Mucosa of rectum (tissue), 2 donors: ENCODE measurements around the gene CACNA1G.

Experiments
- H3K27ac ChIP-seq, 2 donors: one replicate each; pipeline ENCODE4 v1.7.0; 2013; ENCODE audit warnings: inconsistent platforms in 2 of 2, low read depth in 2 of 2, low read length in 2 of 2
- H3K27me3 ChIP-seq, 2 donors: one replicate each; pipeline ENCODE4 v1.7.0; 2013; ENCODE audit warnings: low read length in 2 of 2; ENCODE audit not compliant: control insufficient read depth in 2 of 2, insufficient read depth in 2 of 2
- H3K36me3 ChIP-seq, 2 donors: one replicate each; pipeline ENCODE4 v1.7.0; 2013; ENCODE audit warnings: low read length in 2 of 2; ENCODE audit not compliant: control insufficient read depth in 2 of 2, insufficient read depth in 2 of 2
- H3K4me1 ChIP-seq, 2 donors: one replicate each; pipeline ENCODE4 v1.7.0; 2013; ENCODE audit warnings: low read length in 2 of 2, mild to moderate bottlenecking in 1 of 2; ENCODE audit not compliant: control insufficient read depth in 2 of 2, insufficient read depth in 2 of 2
- H3K4me3 ChIP-seq, 2 donors: one replicate each; pipeline ENCODE4 v1.7.0; 2013; ENCODE audit warnings: low read length in 2 of 2
- H3K9ac ChIP-seq, 2 donors: one replicate each; pipeline ENCODE4 v1.7.0; 2013; ENCODE audit warnings: low read length in 2 of 2, low read depth in 1 of 2, mild to moderate bottlenecking in 1 of 2
- H3K9me3 ChIP-seq, 2 donors: one replicate each; pipeline ENCODE4 v1.7.0; 2013; ENCODE audit warnings: low read length in 2 of 2; ENCODE audit not compliant: control insufficient read depth in 2 of 2
- donor health status: healthy.
- donor health status: Normal muscosa, but diverticular disease.

The CACNA1G gene

DNA sequence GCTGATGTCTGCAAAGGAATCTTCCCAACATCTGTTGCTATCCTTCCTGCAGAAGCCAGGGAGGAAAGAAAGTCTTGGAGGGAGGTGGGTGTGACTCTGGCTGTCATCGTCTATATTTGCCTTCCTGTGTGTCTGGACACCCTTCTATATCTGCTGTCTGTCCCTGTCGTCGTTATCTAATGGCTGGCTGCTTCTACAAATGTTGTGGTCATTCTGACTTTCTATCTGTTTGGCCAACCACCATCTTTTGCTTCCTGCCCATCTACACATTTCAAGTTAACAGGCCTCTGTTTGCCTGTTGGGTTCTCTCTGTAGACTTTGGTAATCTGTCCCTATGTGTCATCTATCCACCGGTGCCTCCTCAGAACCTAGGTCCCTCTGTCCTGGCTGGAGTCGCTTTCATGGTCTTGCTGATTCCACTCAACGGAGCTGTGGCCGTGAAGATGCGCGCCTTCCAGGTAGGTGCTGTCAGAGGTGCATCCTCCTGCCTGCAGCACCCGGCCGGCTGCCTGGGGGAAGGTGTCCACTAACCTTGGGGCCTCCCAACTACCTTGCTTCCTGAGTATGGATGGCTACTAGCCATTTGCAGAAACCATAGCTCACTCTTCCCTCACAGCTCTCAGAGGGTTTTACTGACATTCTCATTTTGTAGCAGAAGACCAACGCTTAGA is 104.4 kb downstream of the CACNA1G start:
- Histone ChIP-seq H3K9me3 (no peaks in the 10 kb centered on the region), H3K4me1 (peaks cover 25 to 29% of the 10 kb centered on the region in 2 donors)

GRCh38 chr17:50665838-50666237 is 105.3 kb downstream of the CACNA1G start:
- Histone ChIP-seq H3K9ac (no peak overlapping the region), H3K27ac (no peak overlapping the region), H3K27me3 (no peaks in the 10 kb centered on the region), H3K4me3 (no peak overlapping the region), H3K4me1 (peaks cover 15 to 20% of the 10 kb centered on the region in 2 donors), H3K9me3 (no peaks in the 10 kb centered on the region), H3K36me3 (peaks cover 7 to 9% of the 10 kb centered on the region in 2 donors)

More for the DNA sequence above, 104.4 kb downstream of the CACNA1G start:
- no peak overlapping the region for H3K9ac ChIP-seq
- H3K27ac ChIP-seq = no peak overlapping the region
- no peaks in the 10 kb centered on the region for H3K27me3 ChIP-seq
- H3K4me3 ChIP-seq = no peak overlapping the region
- peaks cover 5 to 9% of the 10 kb centered on the region in 2 donors for H3K36me3 ChIP-seq

DNA sequence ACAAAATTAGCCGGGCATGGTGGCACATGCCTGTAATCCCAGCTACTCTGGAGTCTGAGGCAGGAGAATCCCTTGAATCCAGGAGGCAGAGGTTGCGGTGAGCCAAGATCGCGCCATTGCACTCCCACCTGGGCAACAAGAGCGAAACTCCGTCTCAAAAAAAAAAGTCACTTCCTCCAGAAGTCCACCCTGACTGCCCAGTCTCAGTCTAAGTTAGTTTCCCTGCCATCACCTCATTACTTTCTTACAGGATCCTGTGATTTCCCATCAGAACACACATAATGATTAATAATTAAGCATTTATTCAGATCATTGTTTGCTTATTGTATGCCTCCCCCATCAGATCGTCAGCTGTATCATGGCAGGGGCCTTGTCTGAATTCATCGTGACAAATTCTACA is 105.8 kb downstream of the CACNA1G start:
- Histone ChIP-seq H3K9me3 (no peaks in the 10 kb centered on the region), H3K27ac (no peak overlapping the region), H3K4me3 (no peak overlapping the region), H3K27me3 (no peaks in the 10 kb centered on the region), H3K4me1 (peaks cover 11 to 15% of the 10 kb centered on the region in 2 donors), H3K36me3 (peaks cover 4 to 9% of the 10 kb centered on the region in 2 donors), H3K9ac (no peak overlapping the region)

DNA sequence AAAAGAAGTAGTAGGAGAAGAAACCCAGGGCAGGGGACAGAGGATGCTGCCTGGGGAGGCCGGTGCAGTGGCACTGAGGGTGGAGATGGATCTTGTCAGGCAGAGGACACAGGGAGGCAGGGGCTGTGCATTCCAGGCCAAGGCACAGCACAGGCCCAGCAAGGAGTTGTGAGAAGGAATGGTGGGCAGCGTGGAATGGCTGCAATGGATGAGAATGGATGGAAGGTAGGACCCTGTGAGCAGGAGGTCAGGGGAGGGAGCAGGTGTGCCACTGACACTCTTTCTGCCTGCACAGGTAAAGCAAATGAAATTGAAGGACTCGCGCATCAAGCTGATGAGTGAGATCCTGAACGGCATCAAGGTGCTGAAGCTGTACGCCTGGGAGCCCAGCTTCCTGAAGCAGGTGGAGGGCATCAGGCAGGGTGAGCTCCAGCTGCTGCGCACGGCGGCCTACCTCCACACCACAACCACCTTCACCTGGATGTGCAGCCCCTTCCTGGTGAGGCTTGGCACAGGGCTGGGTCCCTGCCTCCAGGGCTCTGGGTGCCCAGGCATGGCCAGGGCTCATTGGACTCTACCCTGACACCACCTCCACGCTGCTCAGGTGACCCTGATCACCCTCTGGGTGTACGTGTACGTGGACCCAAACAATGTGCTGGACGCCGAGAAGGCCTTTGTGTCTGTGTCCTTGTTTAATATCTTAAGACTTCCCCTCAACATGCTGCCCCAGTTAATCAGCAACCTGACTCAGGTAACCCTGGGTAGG is 106.9 kb downstream of the CACNA1G start:
- no peak overlapping the region for H3K9ac ChIP-seq
- no peaks in the 10 kb centered on the region for H3K9me3 ChIP-seq
- peaks cover 8 to 9% of the 10 kb centered on the region in 2 donors for H3K36me3 ChIP-seq
- H3K27me3 ChIP-seq = no peaks in the 10 kb centered on the region
- H3K4me3 ChIP-seq = no peak overlapping the region
- no peak overlapping the region for H3K27ac ChIP-seq
- H3K4me1 ChIP-seq = peaks cover 0 to 4% of the 10 kb centered on the region in 2 donors

- Histone ChIP-seq H3K27me3 (no peaks in the 10 kb centered on the region), H3K9ac (no peak overlapping the region), H3K4me1 (peaks cover 0 to 2% of the 10 kb centered on the region in 2 donors), H3K36me3 (peaks cover 8 to 9% of the 10 kb centered on the region in 2 donors), H3K9me3 (no peaks in the 10 kb centered on the region), H3K27ac (no peak overlapping the region), H3K4me3 (no peak overlapping the region)
Measured at GRCh38 chr17:50668025-50668837, 107.7 kb downstream of the CACNA1G start.

- H3K27ac ChIP-seq = no peak overlapping the region
- H3K4me3 ChIP-seq = no peak overlapping the region
- no peaks in the 10 kb centered on the region for H3K27me3 ChIP-seq
- peaks cover 0 to 6% of the 10 kb centered on the region in 2 donors for H3K4me1 ChIP-seq
- H3K9ac ChIP-seq = no peak overlapping the region
- no peaks in the 10 kb centered on the region for H3K9me3 ChIP-seq
- H3K36me3 ChIP-seq = peaks cover 8 to 12% of the 10 kb centered on the region in 2 donors
Measured at GRCh38 chr17:50668838-50669581, 108.5 kb downstream of the CACNA1G start.

DNA sequence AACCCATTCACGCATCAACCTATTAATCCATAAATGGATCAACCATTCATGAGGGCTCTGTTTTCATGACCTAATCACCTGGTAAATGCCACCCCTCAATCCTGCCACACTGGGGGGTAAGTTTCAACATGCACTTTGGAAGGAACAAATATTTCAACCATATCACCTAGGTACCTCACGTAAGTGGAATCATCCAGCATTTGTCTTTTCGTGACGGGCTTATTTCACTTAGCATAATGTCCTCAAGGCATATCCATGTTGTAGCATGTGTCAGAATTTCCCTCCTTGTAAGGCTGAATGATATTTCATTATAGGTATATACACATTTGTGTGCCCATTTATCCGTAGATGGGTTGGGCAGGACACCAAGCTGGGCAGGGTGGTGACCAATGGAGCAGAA is 111.6 kb downstream of the CACNA1G start:
- no peak overlapping the region for H3K4me3 ChIP-seq
- H3K9ac ChIP-seq = no peak overlapping the region
- H3K27me3 ChIP-seq = no peaks in the 10 kb centered on the region
- H3K36me3 ChIP-seq = peaks cover 11 to 15% of the 10 kb centered on the region in 2 donors
- H3K4me1 ChIP-seq = peaks cover 18 to 26% of the 10 kb centered on the region in 2 donors
- no peaks in the 10 kb centered on the region for H3K9me3 ChIP-seq
- H3K27ac ChIP-seq = no peak overlapping the region

DNA sequence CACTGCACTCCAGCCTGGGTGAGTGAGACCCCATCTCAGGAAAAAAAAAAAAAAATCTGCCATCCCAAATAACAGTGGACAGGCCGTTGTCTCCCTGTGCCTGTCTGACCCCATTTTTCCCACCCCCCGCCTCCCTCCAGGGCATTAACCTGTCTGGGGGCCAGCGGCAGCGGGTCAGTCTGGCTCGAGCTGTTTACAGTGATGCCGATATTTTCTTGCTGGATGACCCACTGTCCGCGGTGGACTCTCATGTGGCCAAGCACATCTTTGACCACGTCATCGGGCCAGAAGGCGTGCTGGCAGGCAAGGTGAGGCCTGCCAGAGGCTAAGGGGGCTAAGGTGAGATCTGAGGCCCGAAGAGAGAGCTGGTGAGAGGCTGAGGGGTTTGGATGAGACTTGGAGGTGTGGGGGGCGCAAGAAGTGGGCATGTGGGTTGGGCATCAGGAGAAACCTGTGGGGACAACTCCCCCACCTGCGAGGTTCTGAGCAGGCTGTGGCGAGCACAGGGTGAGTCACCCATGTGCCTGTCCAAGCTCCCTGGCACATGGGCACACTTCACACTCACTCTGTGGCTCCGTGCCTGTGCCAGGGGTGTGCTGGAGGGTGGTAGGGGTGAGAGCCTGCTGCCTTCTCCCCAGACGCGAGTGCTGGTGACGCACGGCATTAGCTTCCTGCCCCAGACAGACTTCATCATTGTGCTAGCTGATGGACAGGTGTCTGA is 112.5 kb downstream of the CACNA1G start:
- H3K27ac ChIP-seq = no peak overlapping the region
- no peaks in the 10 kb centered on the region for H3K9me3 ChIP-seq
- H3K4me3 ChIP-seq = no peak overlapping the region
- no peak overlapping the region for H3K9ac ChIP-seq
- peaks cover 18 to 19% of the 10 kb centered on the region in 2 donors for H3K36me3 ChIP-seq
- peaks cover 18 to 24% of the 10 kb centered on the region in 2 donors for H3K4me1 ChIP-seq
- H3K27me3 ChIP-seq = no peaks in the 10 kb centered on the region

GRCh38 chr17:50675190-50675589 is 114.7 kb downstream of the CACNA1G start:
- Histone ChIP-seq H3K4me3 (no peak overlapping the region), H3K27me3 (no peaks in the 10 kb centered on the region), H3K36me3 (peaks cover 29 to 30% of the 10 kb centered on the region in 2 donors), H3K4me1 (peaks cover 18 to 24% of the 10 kb centered on the region in 2 donors), H3K27ac (peak overlapping the region; percentile 66 to 70), H3K9ac (peak overlapping the region; percentile 15 to 46), H3K9me3 (no peaks in the 10 kb centered on the region)
